Measurements from ENCODE around the gene NFKBIE.

- TF ChIP-seq CTCF (IDR thresholded peaks at IDR 0.05) (no peak), POLR2AphosphoS5 (IDR thresholded peaks at IDR 0.05; ENCODE audit: low read depth, low read length) (no peak), REST (IDR thresholded peaks at IDR 0.05; ENCODE audit: insufficient read depth in 1 of 2, low read depth in 2 of 2, low read length in 1 of 2) (no peak)
Measured at GRCh38 chr6:44297063-44298038, 32.0 kb upstream of the NFKBIE start.

All from Panc1 (cell line).